CD8-positive, alpha-beta memory T cell (primary cell): ENCODE measurements around the gene PLBD2. TPM values are rescaled to one million over a fixed set of nuclear protein-coding genes. Genes with fewer than 3 reads are reported as not detected.
A peak's percentile ranks its signal among the peaks of the same experiment; 100 is the strongest.

Source experiments
- CTCF ChIA-PET: fragments of 350-600 bp; sonication (Branson Sonifier 250); formaldehyde crosslinking; loops from one replicate; lab custom pipeline; 2021; ENCODE audit warnings: antibody characterized with exemption; lab: Charles Lee
- POLR2A ChIA-PET: fragments of 350-600 bp; sonication (Branson Sonifier 250); formaldehyde crosslinking; loops from one replicate; lab custom pipeline; 2021; ENCODE audit warnings: antibody characterized with exemption; lab: Charles Lee
- DNase-seq, 5 donors: peaks; one replicate each; pipeline versions ENCODE4 v3.0.0 to v3.0.0-alpha.2; 2020 to 2022; ENCODE audit warnings: mixed read lengths in 1 of 5
- H3K27ac ChIP-seq: one replicate; pipeline ENCODE4 v1.7.0; 2013; ENCODE audit warnings: low read depth, mild to moderate bottlenecking, low read length, moderate library complexity
- H3K27me3 ChIP-seq: 2 replicates; pipeline ENCODE4 v1.7.0; 2013; ENCODE audit warnings: low read length, mild to moderate bottlenecking; ENCODE audit not compliant: insufficient read depth, poor library complexity, severe bottlenecking
- H3K36me3 ChIP-seq: 2 replicates; pipeline ENCODE4 v1.7.0; 2013; ENCODE audit warnings: mild to moderate bottlenecking, low read length, moderate library complexity; ENCODE audit not compliant: insufficient read depth
- H3K4me1 ChIP-seq: 2 replicates; pipeline ENCODE4 v1.7.0; 2013; ENCODE audit warnings: mild to moderate bottlenecking, low read length, moderate library complexity; ENCODE audit not compliant: insufficient read depth
- H3K4me3 ChIP-seq: 2 replicates; pipeline ENCODE4 v1.7.0; 2013; ENCODE audit warnings: mild to moderate bottlenecking, low read length
- H3K9me3 ChIP-seq: 2 replicates; pipeline ENCODE4 v1.7.0; 2013; ENCODE audit warnings: mild to moderate bottlenecking, low read length
- H3K27ac Mint-ChIP-seq, 8 donors: one replicate each; pipeline ENCODE4 v1.8.0; 2020 to 2021; ENCODE audit warnings: mixed read lengths in 8 of 8, mild to moderate bottlenecking in 6 of 8, inconsistent platforms in 3 of 8, moderate library complexity in 3 of 8
- H3K27me3 Mint-ChIP-seq, 2 donors: one replicate each; pipeline ENCODE4 v1.8.0; 2020 to 2021; ENCODE audit warnings: mixed read lengths in 2 of 2, mild to moderate bottlenecking in 1 of 2, moderate library complexity in 1 of 2
- H3K36me3 Mint-ChIP-seq, 3 donors: one replicate each; pipeline ENCODE4 v1.8.0; 2020 to 2021; ENCODE audit warnings: mixed read lengths in 3 of 3, inconsistent platforms in 1 of 3, mild to moderate bottlenecking in 1 of 3
- H3K4me1 Mint-ChIP-seq, 3 donors: one replicate each; pipeline ENCODE4 v1.8.0; 2020 to 2021; ENCODE audit warnings: mixed read lengths in 3 of 3, inconsistent platforms in 1 of 3, mild to moderate bottlenecking in 1 of 3
- H3K4me3 Mint-ChIP-seq, 7 donors: one replicate each; pipeline ENCODE4 v1.8.0; 2020 to 2021; ENCODE audit warnings: mixed read lengths in 7 of 7, mild to moderate bottlenecking in 6 of 7, moderate library complexity in 4 of 7, inconsistent platforms in 2 of 7
- H3K9me3 Mint-ChIP-seq, 5 donors: one replicate each; pipeline ENCODE4 v1.8.0; 2020 to 2022; ENCODE audit warnings: mixed read lengths in 5 of 5, mild to moderate bottlenecking in 3 of 5, moderate library complexity in 2 of 5, inconsistent platforms in 1 of 5
- polyA plus RNA-seq: library from polyadenylated mRNA; unstranded; fragments of 300-500 nt; fragmentation: Illumina TruSeq; gene quantifications from one replicate; pipeline ENCODE4 v1.2.3, GENCODE V29; 2021
- total RNA-seq, 2 experiments: library from RNA; stranded (reverse); gene quantifications; one replicate each; pipeline ENCODE4 v1.2.3, GENCODE V29; 2021

The PLBD2 gene
- total and polyA plus RNA-seq, 3 experiments from 2014 or later = 10.0 to 20.7 (median 19.5) TPM

DNA sequence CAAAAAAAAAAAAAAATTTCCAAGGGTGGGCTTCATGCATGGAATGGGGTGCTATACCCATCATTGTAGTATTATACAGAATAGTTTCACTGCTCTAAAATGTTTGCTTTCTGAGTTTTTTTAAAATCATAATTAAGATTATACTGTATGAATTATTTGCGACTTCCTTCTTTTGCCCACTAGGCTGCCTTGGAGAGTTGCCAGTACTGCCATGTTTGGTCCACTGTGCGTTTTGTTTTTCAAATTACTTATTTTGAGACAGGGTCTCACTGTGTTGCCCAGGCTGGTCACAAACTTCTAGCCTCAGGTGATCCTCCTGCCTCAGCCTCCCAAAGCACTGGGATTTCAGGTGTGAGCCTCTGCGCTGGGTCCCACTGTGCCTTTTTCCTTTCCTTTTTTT is 19.9 kb downstream of the PLBD2 start:
- Histone ChIP-seq H3K4me3 (no peak overlapping the region), H3K36me3 (no peaks in the 10 kb centered on the region), H3K27me3 (no peaks in the 10 kb centered on the region), H3K4me1 (no peaks in the 10 kb centered on the region), H3K27ac (no peak overlapping the region), H3K9me3 (no peaks in the 10 kb centered on the region)
- DNase-seq = no peak
- POLR2A ChIA-PET = no interaction called here
- Mint-ChIP-seq H3K4me1 (no peaks in the 10 kb centered on the region), H3K9me3 (no peaks in the 10 kb centered on the region), H3K27ac (no peak overlapping the region), H3K36me3 (peaks cover 5 to 50% (median 11%) of the 10 kb centered on the region in 3 donors), H3K4me3 (no peak overlapping the region), H3K27me3 (no peaks in the 10 kb centered on the region)
- CTCF ChIA-PET = no interaction called here

- H3K9me3 Mint-ChIP-seq = no peaks in the 10 kb centered on the region
- H3K4me3 Mint-ChIP-seq = no peak overlapping the region
- no peaks in the 10 kb centered on the region for H3K27me3 Mint-ChIP-seq
- no peaks in the 10 kb centered on the region for H3K4me1 Mint-ChIP-seq
- DNase-seq = no peak
- H3K27ac Mint-ChIP-seq = peak overlapping the region in 1 of 8 donors; percentile 54
- H3K4me1 ChIP-seq = no peaks in the 10 kb centered on the region
- peaks cover 0 to 49% (median 14%) of the 10 kb centered on the region in 3 donors for H3K36me3 Mint-ChIP-seq
- no peak overlapping the region for H3K4me3 ChIP-seq
- ChIA-PET CTCF (no interaction called here), POLR2A (no interaction called here)
- H3K9me3 ChIP-seq = no peaks in the 10 kb centered on the region
- H3K27me3 ChIP-seq = no peaks in the 10 kb centered on the region
- H3K36me3 ChIP-seq = no peaks in the 10 kb centered on the region
- no peak overlapping the region for H3K27ac ChIP-seq
Measured at GRCh38 chr12:113381220-113381619, 22.8 kb downstream of the PLBD2 start.

GRCh38 chr12:113382206-113382605 is 23.8 kb downstream of the PLBD2 start:
- POLR2A ChIA-PET = no interaction called here

DNA sequence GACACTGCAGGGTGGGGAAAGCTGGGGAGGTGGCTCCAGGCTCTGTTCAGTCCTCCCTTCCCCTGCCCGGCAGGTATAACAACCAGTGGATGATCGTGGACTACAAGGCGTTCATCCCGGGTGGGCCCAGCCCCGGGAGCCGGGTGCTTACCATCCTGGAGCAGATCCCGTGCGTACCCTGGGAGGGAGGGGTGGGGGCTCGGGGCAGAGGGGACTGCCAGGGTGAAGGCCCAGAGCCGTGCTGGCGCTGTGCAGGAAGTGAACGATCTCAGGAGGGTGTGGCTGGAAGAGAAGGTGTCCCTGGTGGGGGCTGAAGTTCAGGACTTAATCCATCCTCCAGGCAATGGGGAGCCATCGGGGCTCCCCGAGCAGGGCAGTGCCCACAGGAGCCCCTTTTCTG is 26.4 kb downstream of the PLBD2 start:
- H3K36me3 ChIP-seq = no peaks in the 10 kb centered on the region
- H3K27ac Mint-ChIP-seq = no peak overlapping the region

More at GRCh38 chr12:113382206-113382605, 23.8 kb downstream of the PLBD2 start:
- peaks cover 0 to 52% (median 12%) of the 10 kb centered on the region in 3 donors for H3K36me3 Mint-ChIP-seq
- H3K9me3 ChIP-seq = no peaks in the 10 kb centered on the region
- H3K27ac ChIP-seq = no peak overlapping the region
- H3K9me3 Mint-ChIP-seq = no peaks in the 10 kb centered on the region
- CTCF ChIA-PET = no interaction called here
- H3K36me3 ChIP-seq = no peaks in the 10 kb centered on the region
- H3K4me3 ChIP-seq = no peak overlapping the region
- no peak overlapping the region for H3K27ac Mint-ChIP-seq
- no peaks in the 10 kb centered on the region for H3K4me1 ChIP-seq
- H3K4me1 Mint-ChIP-seq = no peaks in the 10 kb centered on the region
- no peaks in the 10 kb centered on the region for H3K27me3 Mint-ChIP-seq
- no peaks in the 10 kb centered on the region for H3K27me3 ChIP-seq
- no peak overlapping the region for H3K4me3 Mint-ChIP-seq
- no peak for DNase-seq

GRCh38 chr12:113385282-113385882 is 27.0 kb downstream of the PLBD2 start:
- Mint-ChIP-seq H3K36me3 (peaks cover 0 to 57% (median 9%) of the 10 kb centered on the region in 3 donors), H3K27me3 (no peaks in the 10 kb centered on the region), H3K4me3 (no peak overlapping the region), H3K9me3 (no peaks in the 10 kb centered on the region), H3K27ac (no peak overlapping the region), H3K4me1 (no peaks in the 10 kb centered on the region)
- Histone ChIP-seq H3K4me1 (no peaks in the 10 kb centered on the region), H3K27me3 (no peaks in the 10 kb centered on the region), H3K27ac (no peak overlapping the region), H3K4me3 (no peak overlapping the region), H3K9me3 (no peaks in the 10 kb centered on the region), H3K36me3 (no peaks in the 10 kb centered on the region)
- DNase-seq = no peak
- CTCF ChIA-PET = no interaction called here
- POLR2A ChIA-PET = no interaction called here

More for the DNA sequence above, 26.4 kb downstream of the PLBD2 start:
- Histone ChIP-seq H3K9me3 (no peaks in the 10 kb centered on the region), H3K27ac (no peak overlapping the region), H3K4me3 (no peak overlapping the region), H3K4me1 (no peaks in the 10 kb centered on the region), H3K27me3 (no peaks in the 10 kb centered on the region)
- H3K9me3 Mint-ChIP-seq = no peaks in the 10 kb centered on the region
- H3K36me3 Mint-ChIP-seq = peaks cover 0 to 60% (median 9%) of the 10 kb centered on the region in 3 donors
- POLR2A ChIA-PET = no interaction called here
- no peak for DNase-seq
- no peaks in the 10 kb centered on the region for H3K27me3 Mint-ChIP-seq
- H3K4me1 Mint-ChIP-seq = no peaks in the 10 kb centered on the region
- no peak overlapping the region for H3K4me3 Mint-ChIP-seq
- CTCF ChIA-PET = no interaction called here

GRCh38 chr12:113386866-113387566 is 28.6 kb downstream of the PLBD2 start:
- CTCF ChIA-PET = no interaction called here
- H3K27ac Mint-ChIP-seq = peak overlapping the region in 1 of 8 donors; percentile 67
- no peaks in the 10 kb centered on the region for H3K9me3 ChIP-seq
- peaks cover 0 to 49% (median 7%) of the 10 kb centered on the region in 3 donors for H3K36me3 Mint-ChIP-seq
- H3K9me3 Mint-ChIP-seq = no peaks in the 10 kb centered on the region
- POLR2A ChIA-PET = no interaction called here
- no peaks in the 10 kb centered on the region for H3K27me3 ChIP-seq
- no peak overlapping the region for H3K4me3 ChIP-seq
- H3K27me3 Mint-ChIP-seq = no peaks in the 10 kb centered on the region
- H3K36me3 ChIP-seq = no peaks in the 10 kb centered on the region
- no peaks in the 10 kb centered on the region for H3K4me1 Mint-ChIP-seq
- no peak for DNase-seq
- H3K4me3 Mint-ChIP-seq = no peak overlapping the region
- no peaks in the 10 kb centered on the region for H3K4me1 ChIP-seq
- H3K27ac ChIP-seq = no peak overlapping the region

DNA sequence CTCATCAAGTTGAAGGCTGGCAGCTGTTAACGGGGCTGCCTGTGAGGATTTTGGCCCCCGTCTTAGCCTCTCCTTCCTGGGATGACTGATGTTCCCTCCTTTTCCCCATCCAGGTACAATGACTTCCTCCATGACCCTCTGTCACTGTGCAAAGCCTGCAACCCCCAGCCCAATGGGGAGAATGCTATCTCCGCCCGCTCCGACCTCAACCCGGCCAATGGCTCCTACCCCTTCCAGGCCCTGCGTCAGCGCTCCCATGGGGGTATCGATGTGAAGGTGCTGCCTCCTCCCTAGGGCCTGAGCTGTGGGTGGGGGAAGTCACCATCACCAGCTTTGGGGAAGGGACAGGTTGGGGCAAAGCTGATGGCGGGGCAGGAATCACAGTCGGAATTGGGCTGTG is 29.2 kb downstream of the PLBD2 start:
- no peaks in the 10 kb centered on the region for H3K9me3 Mint-ChIP-seq
- H3K36me3 Mint-ChIP-seq = peaks cover 0 to 46% (median 7%) of the 10 kb centered on the region in 3 donors
- Histone ChIP-seq H3K27ac (no peak overlapping the region), H3K36me3 (no peaks in the 10 kb centered on the region), H3K4me1 (no peaks in the 10 kb centered on the region), H3K27me3 (no peaks in the 10 kb centered on the region), H3K9me3 (no peaks in the 10 kb centered on the region), H3K4me3 (no peak overlapping the region)
- DNase-seq = no peak
- ChIA-PET CTCF (no interaction called here), POLR2A (no interaction called here)
- no peak overlapping the region for H3K27ac Mint-ChIP-seq
- no peaks in the 10 kb centered on the region for H3K27me3 Mint-ChIP-seq
- no peaks in the 10 kb centered on the region for H3K4me1 Mint-ChIP-seq
- H3K4me3 Mint-ChIP-seq = no peak overlapping the region

DNA sequence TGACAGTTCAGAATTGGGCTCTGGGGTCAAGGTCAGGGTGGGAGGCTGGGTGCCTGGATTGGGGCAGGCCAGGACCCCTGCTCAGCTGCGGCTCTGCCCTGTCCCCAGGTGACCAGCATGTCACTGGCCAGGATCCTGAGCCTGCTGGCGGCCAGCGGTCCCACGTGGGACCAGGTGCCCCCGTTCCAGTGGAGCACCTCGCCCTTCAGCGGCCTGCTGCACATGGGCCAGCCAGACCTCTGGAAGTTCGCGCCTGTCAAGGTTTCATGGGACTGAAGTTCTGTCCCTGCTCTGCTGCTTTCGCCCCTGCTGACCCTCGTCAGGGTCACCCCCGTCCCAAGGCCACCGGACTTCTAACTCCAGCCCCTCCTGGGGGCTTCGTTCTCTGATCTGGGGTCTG is 30.0 kb downstream of the PLBD2 start:
- H3K4me3 Mint-ChIP-seq = no peak overlapping the region
- POLR2A ChIA-PET = no interaction called here
- no peaks in the 10 kb centered on the region for H3K9me3 Mint-ChIP-seq
- H3K27ac Mint-ChIP-seq = no peak overlapping the region
- Histone ChIP-seq H3K9me3 (no peaks in the 10 kb centered on the region), H3K27ac (no peak overlapping the region), H3K4me3 (no peak overlapping the region), H3K4me1 (no peaks in the 10 kb centered on the region), H3K27me3 (no peaks in the 10 kb centered on the region), H3K36me3 (no peaks in the 10 kb centered on the region)
- no peak for DNase-seq
- peaks cover 0 to 46% (median 7%) of the 10 kb centered on the region in 3 donors for H3K36me3 Mint-ChIP-seq
- CTCF ChIA-PET = no interaction called here
- H3K27me3 Mint-ChIP-seq = no peaks in the 10 kb centered on the region
- no peaks in the 10 kb centered on the region for H3K4me1 Mint-ChIP-seq
